HUES48 (cell line): Measurements from ENCODE around the gene ELOVL2.
A peak's percentile ranks its signal among the peaks of the same experiment; 100 is the strongest.
"Not testable (repeated sequence)": the region's sequence is repeated elsewhere in the genome, so short reads cannot be mapped to it uniquely, and the experiment has no call there.

Experiments used
- H3K27ac ChIP-seq: one replicate; pipeline ENCODE4 v1.7.0; 2013; ENCODE audit warnings: low read depth, low read length, inconsistent platforms
- H3K27me3 ChIP-seq: 2 replicates; pipeline ENCODE4 v1.6.1; 2013; ENCODE audit warnings: mild to moderate bottlenecking, low read length; ENCODE audit not compliant: control insufficient read depth, insufficient read depth
- H3K36me3 ChIP-seq: 2 replicates; pipeline ENCODE4 v1.6.1; 2013; ENCODE audit warnings: low read length; ENCODE audit not compliant: control insufficient read depth, insufficient read depth
- H3K4me1 ChIP-seq: 2 replicates; pipeline ENCODE4 v1.6.1; 2013; ENCODE audit warnings: mild to moderate bottlenecking, low read length; ENCODE audit not compliant: control insufficient read depth, insufficient read depth
- H3K4me3 ChIP-seq: 2 replicates; pipeline ENCODE4 v1.5.1; 2013; ENCODE audit warnings: mild to moderate bottlenecking, low read depth, low read length
- H3K9ac ChIP-seq: 2 replicates; pipeline ENCODE4 v1.6.1; 2013; ENCODE audit warnings: mild to moderate bottlenecking, low read depth, low read length, moderate library complexity
- H3K9me3 ChIP-seq: 2 replicates; pipeline ENCODE4 v1.6.1; 2013; ENCODE audit warnings: low read length; ENCODE audit not compliant: control insufficient read depth, insufficient read depth

Gene ELOVL2

GRCh38 chr6:11007715-11008608 lies 36.1 kb downstream of the ELOVL2 start:
- Histone ChIP-seq H3K9ac (no peak overlapping the region), H3K36me3 (no peaks in the 10 kb centered on the region), H3K27me3 (no peaks in the 10 kb centered on the region), H3K27ac (peak overlapping the region; percentile 59), H3K4me3 (no peak overlapping the region), H3K4me1 (peaks cover 11% of the 10 kb centered on the region), H3K9me3 (no peaks in the 10 kb centered on the region)

- no peaks in the 10 kb centered on the region for H3K36me3 ChIP-seq
- no peak overlapping the region for H3K4me3 ChIP-seq
- no peak overlapping the region for H3K27ac ChIP-seq
- H3K9ac ChIP-seq: no peak overlapping the region
- no peaks in the 10 kb centered on the region for H3K9me3 ChIP-seq
- no peaks in the 10 kb centered on the region; the same call in 1 of the 2 replicates for H3K27me3 ChIP-seq
- H3K4me1 ChIP-seq: peaks cover 11% of the 10 kb centered on the region
Measured at GRCh38 chr6:11006061-11006460, 38.0 kb downstream of the ELOVL2 start.

GRCh38 chr6:11003297-11003696 lies 40.8 kb downstream of the ELOVL2 start:
- not testable (repeated sequence) for H3K9me3 ChIP-seq, H3K27me3 ChIP-seq, H3K4me1 ChIP-seq, H3K27ac ChIP-seq, H3K9ac ChIP-seq, H3K4me3 ChIP-seq, H3K36me3 ChIP-seq

GRCh38 chr6:11002176-11002575 lies 41.9 kb downstream of the ELOVL2 start:
- Histone ChIP-seq H3K4me3 (no peak overlapping the region), H3K9ac (no peak overlapping the region), H3K27me3 (no peaks in the 10 kb centered on the region; the same call in 1 of the 2 replicates), H3K27ac (no peak overlapping the region), H3K4me1 (no peaks in the 10 kb centered on the region), H3K36me3 (no peaks in the 10 kb centered on the region), H3K9me3 (no peaks in the 10 kb centered on the region)

GRCh38 chr6:10999994-11000393 lies 44.1 kb downstream of the ELOVL2 start:
- Histone ChIP-seq H3K27ac (no peak overlapping the region), H3K4me3 (no peak overlapping the region), H3K9ac (no peak overlapping the region), H3K36me3 (no peaks in the 10 kb centered on the region), H3K27me3 (no peaks in the 10 kb centered on the region; the same call in 1 of the 2 replicates), H3K9me3 (no peaks in the 10 kb centered on the region), H3K4me1 (peaks cover 9% of the 10 kb centered on the region)

- H3K27ac ChIP-seq: peak overlapping the region; percentile 43
- no peak overlapping the region for H3K9ac ChIP-seq
- no peaks in the 10 kb centered on the region for H3K27me3 ChIP-seq
- peaks cover 12% of the 10 kb centered on the region for H3K4me1 ChIP-seq
- H3K9me3 ChIP-seq: no peaks in the 10 kb centered on the region
- H3K4me3 ChIP-seq: no peak overlapping the region
- no peaks in the 10 kb centered on the region for H3K36me3 ChIP-seq
Measured at GRCh38 chr6:10995114-10995707, 48.9 kb downstream of the ELOVL2 start.

GRCh38 chr6:10993896-10994295 lies 50.2 kb downstream of the ELOVL2 start:
- no peak overlapping the region for H3K4me3 ChIP-seq
- no peaks in the 10 kb centered on the region for H3K9me3 ChIP-seq
- peaks cover 12% of the 10 kb centered on the region for H3K4me1 ChIP-seq
- H3K9ac ChIP-seq: no peak overlapping the region
- H3K27ac ChIP-seq: no peak overlapping the region
- no peaks in the 10 kb centered on the region for H3K27me3 ChIP-seq
- no peaks in the 10 kb centered on the region for H3K36me3 ChIP-seq

GRCh38 chr6:10991115-10991514 lies 53.0 kb downstream of the ELOVL2 start:
- no peaks in the 10 kb centered on the region for H3K36me3 ChIP-seq
- no peaks in the 10 kb centered on the region for H3K27me3 ChIP-seq
- no peaks in the 10 kb centered on the region for H3K9me3 ChIP-seq
- no peak overlapping the region for H3K27ac ChIP-seq
- H3K9ac ChIP-seq: no peak overlapping the region
- no peak overlapping the region for H3K4me3 ChIP-seq
- H3K4me1 ChIP-seq: peaks cover 12% of the 10 kb centered on the region

- Histone ChIP-seq H3K36me3 (no peaks in the 10 kb centered on the region), H3K27ac (no peak overlapping the region), H3K9ac (no peak overlapping the region), H3K4me3 (no peak overlapping the region), H3K4me1 (no peaks in the 10 kb centered on the region), H3K27me3 (no peaks in the 10 kb centered on the region), H3K9me3 (no peaks in the 10 kb centered on the region)
Measured at GRCh38 chr6:10989587-10989986, 54.5 kb downstream of the ELOVL2 start.

- H3K36me3 ChIP-seq, H3K4me3 ChIP-seq, H3K9me3 ChIP-seq, H3K27me3 ChIP-seq, H3K27ac ChIP-seq, H3K4me1 ChIP-seq, H3K9ac ChIP-seq: not testable (repeated sequence)
Measured at GRCh38 chr6:10984959-10985358, 59.1 kb downstream of the ELOVL2 start.

- no peaks in the 10 kb centered on the region for H3K36me3 ChIP-seq
- no peak overlapping the region for H3K4me3 ChIP-seq
- H3K9ac ChIP-seq: no peak overlapping the region
- peaks cover 4% of the 10 kb centered on the region; the same call in 1 of the 2 replicates for H3K4me1 ChIP-seq
- no peak overlapping the region for H3K27ac ChIP-seq
- no peaks in the 10 kb centered on the region for H3K27me3 ChIP-seq
- H3K9me3 ChIP-seq: no peaks in the 10 kb centered on the region
Measured at GRCh38 chr6:10981409-10981808, 62.7 kb downstream of the ELOVL2 start.
